NCI-H524 (cell line): ENCODE results near the gene MYO1E.

Experiments used
- DNase-seq, 2 experiments: peaks; one replicate each; lab custom pipeline; 2025; lab: John Stamatoyannopoulos, UW

The MYO1E gene

DNA sequence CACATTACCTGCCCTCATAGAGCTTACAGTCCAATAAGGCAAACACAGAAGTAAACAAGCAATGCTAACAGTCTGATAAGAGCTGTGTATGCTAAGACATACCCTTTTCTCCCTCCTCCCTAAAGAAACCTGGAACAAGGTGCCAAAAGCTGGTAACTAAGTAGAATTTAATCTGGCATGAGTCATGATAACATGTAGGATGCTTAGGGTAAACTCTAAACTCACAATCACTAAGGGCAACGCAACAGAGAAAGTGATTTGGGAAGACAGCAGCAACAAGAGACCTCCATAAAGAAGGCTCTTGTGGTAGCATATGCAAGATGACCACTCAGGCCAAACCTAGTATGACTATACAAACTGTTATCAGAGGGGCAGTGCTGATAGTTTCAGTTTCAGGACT lies 55.5 kb downstream of the MYO1E start:
- no peak for DNase-seq

DNA sequence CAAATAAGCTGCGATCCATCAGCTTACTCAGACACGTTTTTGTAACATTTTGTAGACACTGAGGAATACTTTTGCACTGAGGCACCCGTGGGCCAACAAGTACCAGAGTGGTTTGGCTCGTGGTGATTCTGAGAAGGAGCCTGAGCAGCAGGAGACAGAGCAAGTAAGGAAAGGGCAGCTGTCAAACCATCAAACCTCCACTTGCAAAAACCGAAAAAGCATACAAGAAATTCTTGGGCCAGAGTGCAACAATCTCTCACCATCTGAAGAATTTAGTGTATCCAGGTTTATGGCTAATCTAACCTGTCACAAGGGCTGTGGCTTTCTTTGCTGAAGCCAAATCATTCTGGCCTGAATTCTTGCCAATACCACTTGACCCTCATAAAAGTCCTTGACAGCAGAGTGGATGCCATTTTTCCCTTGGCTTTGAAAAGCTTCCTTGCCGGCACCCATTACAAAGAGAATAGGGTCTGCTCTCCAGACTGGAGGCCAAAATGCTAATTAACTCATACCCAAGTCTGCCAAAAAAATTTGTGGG lies 56.7 kb downstream of the MYO1E start:
- no peak for DNase-seq

DNA sequence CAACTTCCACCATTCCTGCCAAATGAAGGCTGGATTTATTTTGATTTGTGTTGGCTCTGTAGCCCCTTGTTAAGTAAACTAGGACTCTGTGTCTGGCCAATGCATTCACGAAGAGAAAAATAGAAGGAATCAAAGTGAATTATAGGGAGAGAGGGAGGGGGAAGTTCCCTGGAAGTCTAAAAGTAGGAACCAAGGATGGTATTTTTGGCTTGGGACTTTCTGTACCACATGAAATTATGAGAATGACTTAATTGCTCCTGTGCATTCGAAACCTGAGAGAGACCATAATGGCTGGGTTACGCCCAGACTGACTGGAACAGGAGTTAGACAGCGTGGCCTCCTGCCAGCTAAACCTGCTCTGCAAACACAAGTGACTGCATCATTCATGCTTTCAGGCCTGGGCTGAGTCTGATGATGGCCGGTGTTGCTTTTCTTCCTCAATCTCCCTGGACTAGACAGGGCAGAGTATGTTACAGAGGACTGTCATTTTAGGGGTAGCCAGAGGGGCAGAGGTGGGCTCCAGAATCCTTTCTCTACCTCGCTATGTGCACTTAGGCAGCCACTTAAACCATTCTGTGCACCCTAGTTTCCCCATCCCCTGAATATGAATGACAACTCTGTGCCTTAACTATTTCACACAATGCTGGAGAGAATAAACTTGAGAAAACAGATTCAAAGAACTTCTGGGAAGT lies 58.9 kb downstream of the MYO1E start:
- DNase-seq: no peak

DNA sequence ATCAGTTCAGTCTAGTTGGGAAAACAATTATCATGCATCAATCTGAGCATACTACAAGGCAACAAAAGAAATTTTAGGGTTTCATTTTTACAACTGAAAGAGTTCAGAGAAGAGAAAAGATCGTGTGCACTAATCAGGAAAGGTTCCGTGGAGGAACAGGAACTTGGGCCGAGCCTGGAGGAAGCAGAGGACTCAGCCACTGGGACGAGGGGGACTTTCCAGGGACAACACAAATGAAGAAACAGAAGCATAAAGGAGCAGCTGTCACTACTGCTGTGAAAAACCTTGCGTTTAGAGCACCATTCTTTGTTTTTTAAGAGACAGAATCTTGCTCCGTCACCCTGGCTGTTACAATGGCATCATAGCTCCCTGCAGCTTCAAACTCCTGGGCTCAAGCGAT lies 60.5 kb downstream of the MYO1E start:
- DNase-seq: no peak

GRCh38 chr15:59311195-59311594 lies 61.5 kb downstream of the MYO1E start:
- DNase-seq: no peak

- DNase-seq: no peak
Observed at GRCh38 chr15:59309405-59309804, 63.3 kb downstream of the MYO1E start.

DNA sequence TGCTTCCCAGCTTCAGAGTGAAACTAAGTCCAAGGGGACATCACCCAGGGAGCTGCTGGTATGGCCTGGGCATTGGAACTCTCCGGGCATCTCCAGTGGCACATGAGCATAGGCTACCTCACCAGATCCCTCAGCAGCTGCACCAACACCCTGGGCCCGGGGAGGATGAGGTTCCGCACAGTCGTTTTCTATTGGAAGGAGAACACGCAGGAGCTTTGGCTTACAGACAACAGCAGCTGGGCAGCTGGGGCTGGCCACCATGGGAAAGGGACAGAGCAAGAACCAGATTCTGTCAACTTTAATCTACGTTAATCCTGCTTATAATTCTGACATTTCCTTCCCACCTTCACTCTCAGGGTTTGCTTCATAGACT lies 65.5 kb downstream of the MYO1E start:
- DNase-seq: no peak

- no peak for DNase-seq
Observed at GRCh38 chr15:59306520-59307164, 66.0 kb downstream of the MYO1E start.

DNA sequence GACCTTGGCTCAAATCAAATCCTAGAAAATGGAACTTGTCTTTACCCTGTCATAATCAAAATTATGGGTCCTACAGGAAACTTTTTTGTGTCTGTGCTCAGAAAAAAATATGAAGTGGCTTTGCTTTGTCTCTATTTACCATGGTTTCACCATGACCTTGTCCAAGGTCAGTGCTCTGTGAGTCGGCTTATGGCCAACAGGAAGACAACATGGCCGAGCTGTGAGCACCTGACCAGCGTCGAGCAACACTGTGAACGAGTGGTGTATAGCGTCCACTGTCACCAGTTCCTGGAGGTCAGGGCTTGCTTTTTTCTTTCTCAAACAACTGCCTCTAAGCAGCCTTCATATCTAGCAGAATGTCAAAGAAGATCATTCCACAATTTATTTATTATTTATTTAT lies 67.9 kb downstream of the MYO1E start:
- no peak for DNase-seq

DNA sequence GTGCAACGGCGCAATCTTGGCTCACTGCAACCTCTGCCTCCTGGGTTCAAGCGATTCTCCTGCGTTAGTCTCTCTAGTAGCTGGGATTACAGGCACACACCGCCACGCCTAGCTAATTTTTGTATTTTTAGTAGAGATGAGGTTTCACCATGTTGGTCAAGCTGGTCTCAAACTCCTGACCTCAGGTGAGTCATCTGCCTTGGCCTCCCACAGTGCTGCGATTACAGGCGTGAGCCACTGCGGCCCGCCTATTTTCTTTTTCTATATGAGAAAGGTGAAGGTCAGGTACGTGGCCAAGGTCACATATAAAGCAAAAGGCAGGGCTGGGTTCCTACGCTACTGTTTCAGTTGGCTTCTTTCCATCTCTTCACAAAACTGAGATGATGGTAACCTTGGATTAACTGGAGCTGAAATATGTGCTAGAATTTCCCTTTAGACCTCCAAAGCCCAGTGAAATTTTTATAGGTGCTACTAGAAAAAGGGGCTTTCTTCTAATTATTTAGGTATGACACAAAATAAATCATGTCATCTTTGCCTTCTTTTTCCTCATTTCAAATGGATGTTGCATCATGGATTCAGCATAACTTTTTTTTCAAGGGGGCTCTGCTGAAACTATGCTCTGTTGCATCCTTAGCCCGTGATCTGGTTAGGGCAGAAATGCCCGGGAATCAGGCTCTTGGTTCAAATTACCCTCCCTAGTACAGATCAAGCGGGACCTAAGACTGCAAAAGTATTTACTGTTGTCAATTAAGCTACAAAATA lies 68.5 kb downstream of the MYO1E start:
- DNase-seq: no peak

DNA sequence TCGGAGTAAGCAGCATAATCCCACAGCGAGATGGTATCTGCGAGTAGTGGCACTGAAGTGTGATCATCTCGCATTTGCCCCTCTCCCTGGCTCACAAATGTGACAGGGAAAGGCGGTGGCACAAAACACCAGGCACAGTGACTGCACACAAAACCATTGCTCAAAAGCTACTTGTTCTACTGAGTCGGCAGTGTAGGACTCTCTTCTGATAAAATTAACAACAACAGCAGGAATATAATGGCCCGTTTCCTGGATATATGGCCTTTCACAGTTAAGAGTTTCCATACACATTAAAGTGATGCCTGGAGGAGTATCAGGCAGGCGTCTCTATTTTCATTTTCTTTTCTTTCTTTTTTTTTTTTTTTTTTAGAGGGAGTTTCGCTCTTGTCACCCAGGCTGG lies 69.0 kb downstream of the MYO1E start:
- no peak for DNase-seq

- no peak for DNase-seq
Observed at GRCh38 chr15:59303136-59303535, 69.5 kb downstream of the MYO1E start.

DNA sequence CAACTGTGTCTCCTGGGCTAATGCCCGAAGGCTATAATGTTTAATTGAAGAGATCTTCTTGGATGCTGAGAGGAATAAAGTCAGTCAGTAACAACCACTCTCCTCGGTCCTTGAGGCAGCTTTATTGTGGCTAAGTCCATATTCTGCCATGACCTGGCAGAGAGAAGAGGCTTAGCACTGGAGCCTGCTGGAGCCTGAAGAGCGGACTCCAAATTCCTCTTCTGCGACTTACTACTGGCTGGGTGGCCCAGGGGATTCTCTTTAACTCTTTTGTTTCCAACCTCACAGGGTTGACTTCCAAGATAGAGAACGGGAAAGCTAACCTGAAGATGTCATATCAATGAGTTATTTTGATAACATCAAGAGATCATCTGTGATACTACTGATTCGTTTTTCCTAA lies 71.1 kb downstream of the MYO1E start:
- no peak for DNase-seq

- DNase-seq: no peak
Observed at GRCh38 chr15:59300618-59301139, 72.0 kb downstream of the MYO1E start.

- DNase-seq: no peak
Observed at GRCh38 chr15:59299929-59300617, 72.6 kb downstream of the MYO1E start.

- DNase-seq: no peak
Observed at GRCh38 chr15:59298854-59299250, 73.8 kb downstream of the MYO1E start.

- DNase-seq: no peak
Observed at GRCh38 chr15:59298225-59298853, 74.3 kb downstream of the MYO1E start.

GRCh38 chr15:59296181-59296617 lies 76.5 kb downstream of the MYO1E start:
- DNase-seq: no peak

GRCh38 chr15:59295261-59296001 lies 77.2 kb downstream of the MYO1E start:
- DNase-seq: no peak

- no peak for DNase-seq
Observed at GRCh38 chr15:59294574-59295260, 78.0 kb downstream of the MYO1E start.
